BE2C (cell line): Measurements from ENCODE around the gene REPIN1.
A peak's percentile ranks its signal among the peaks of the same experiment; 100 is the strongest.

Source experiments
- DNase-seq: peaks from one replicate; pipeline ENCODE4 v3.0.0-alpha.2; 2020
- H3K27me3 ChIP-seq: fragments of 250-450 bp; sonication (Bioruptor Pico); 2 replicates; pipeline ENCODE4 v1.5.1; 2020; ENCODE audit warnings: mild to moderate bottlenecking
- H3K36me3 ChIP-seq: fragments of 250-450 bp; sonication (Bioruptor Pico); 2 replicates; pipeline ENCODE4 v1.5.1; 2020; ENCODE audit warnings: mild to moderate bottlenecking
- H3K4me1 ChIP-seq: fragments of 250-450 bp; sonication (Bioruptor Pico); 2 replicates; pipeline ENCODE4 v1.5.1; 2020
- H3K4me3 ChIP-seq: 2 replicates; pipeline ENCODE4 v1.5.1; 2011; ENCODE audit warnings: low read depth, low read length
- H3K9me3 ChIP-seq: fragments of 250-450 bp; sonication (Bioruptor Pico); 2 replicates; pipeline ENCODE4 v1.5.1; 2020
- TF ChIP-seq, protein P1 (sequence below): IDR thresholded peaks from 2 replicates; pipeline ENCODE4 v1.5.1; 2012; ENCODE audit warnings: mild to moderate bottlenecking, low read depth, low read length

The REPIN1 gene

DNA sequence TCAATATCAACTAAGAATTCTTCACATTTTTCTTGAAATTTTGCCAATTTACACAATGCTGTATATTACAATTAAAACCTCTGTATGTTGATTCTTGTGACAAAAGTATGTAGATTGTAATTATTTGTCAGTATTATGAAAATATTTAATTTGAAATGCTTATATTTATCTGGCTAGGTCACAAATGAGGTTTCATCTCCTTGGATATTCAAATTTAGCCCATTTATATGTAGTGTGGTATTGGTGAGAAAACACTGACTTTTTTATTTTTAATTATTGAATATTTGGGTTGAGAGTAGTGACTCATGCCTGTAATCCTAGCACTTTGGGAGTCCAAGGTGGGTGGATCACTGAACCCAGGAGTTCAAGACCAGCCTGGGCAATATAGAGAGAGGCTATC, 24.3 kb upstream of the REPIN1 start:
- DNase-seq = no peak
- H3K4me3 ChIP-seq = no peak overlapping the region
- no peaks in the 10 kb centered on the region for H3K9me3 ChIP-seq
- no peaks in the 10 kb centered on the region for H3K36me3 ChIP-seq
- TF ChIP-seq, protein P1, sequence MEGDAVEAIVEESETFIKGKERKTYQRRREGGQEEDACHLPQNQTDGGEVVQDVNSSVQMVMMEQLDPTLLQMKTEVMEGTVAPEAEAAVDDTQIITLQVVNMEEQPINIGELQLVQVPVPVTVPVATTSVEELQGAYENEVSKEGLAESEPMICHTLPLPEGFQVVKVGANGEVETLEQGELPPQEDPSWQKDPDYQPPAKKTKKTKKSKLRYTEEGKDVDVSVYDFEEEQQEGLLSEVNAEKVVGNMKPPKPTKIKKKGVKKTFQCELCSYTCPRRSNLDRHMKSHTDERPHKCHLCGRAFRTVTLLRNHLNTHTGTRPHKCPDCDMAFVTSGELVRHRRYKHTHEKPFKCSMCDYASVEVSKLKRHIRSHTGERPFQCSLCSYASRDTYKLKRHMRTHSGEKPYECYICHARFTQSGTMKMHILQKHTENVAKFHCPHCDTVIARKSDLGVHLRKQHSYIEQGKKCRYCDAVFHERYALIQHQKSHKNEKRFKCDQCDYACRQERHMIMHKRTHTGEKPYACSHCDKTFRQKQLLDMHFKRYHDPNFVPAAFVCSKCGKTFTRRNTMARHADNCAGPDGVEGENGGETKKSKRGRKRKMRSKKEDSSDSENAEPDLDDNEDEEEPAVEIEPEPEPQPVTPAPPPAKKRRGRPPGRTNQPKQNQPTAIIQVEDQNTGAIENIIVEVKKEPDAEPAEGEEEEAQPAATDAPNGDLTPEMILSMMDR = no peak
- H3K4me1 ChIP-seq = no peaks in the 10 kb centered on the region
- peaks cover 32% of the 10 kb centered on the region for H3K27me3 ChIP-seq

DNA sequence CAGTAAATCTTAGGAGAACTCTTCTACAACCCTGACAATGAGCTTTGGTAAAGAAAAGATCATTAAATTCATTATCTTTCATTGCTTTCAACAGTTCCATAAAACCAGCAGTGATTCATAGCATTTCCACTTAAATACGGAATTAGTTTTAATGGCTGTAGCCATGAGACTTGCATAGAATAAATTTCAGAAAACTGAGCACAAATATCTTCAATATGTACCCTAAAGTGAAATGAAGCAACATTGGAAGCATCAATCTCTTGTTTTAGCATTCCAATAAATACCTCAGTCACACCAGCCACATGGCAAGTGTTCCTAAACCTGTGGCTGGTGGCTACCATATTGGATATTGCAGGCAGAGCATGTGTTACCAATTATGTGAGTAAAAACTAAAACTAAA, 23.6 kb upstream of the REPIN1 start:
- Histone ChIP-seq H3K36me3 (no peaks in the 10 kb centered on the region), H3K4me1 (no peaks in the 10 kb centered on the region), H3K9me3 (no peaks in the 10 kb centered on the region), H3K27me3 (peaks cover 32% of the 10 kb centered on the region), H3K4me3 (no peak overlapping the region)
- TF ChIP-seq, protein P1 = no peak
- no peak for DNase-seq

DNA sequence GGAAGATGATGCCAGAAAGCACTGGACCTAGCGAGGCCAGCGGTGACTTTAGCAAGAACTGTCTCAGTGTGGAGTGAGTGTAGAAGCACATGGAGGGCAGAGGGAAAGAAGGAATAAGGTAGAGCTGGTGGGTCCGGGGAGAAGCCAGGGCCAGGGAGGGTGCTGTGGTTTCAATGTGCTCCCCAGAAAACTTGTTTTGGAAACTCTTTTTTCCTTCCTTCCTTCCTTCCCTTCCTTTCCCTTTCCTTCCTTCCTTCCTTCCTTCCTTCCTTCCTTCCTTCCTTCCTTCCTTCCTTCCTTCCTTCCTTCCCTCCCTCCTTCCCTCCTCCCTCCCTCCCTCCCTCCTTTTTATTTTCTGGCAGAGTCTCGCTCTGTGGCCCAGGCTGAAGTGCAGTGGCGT, 21.7 kb upstream of the REPIN1 start:
- H3K4me3 ChIP-seq = no peak overlapping the region
- peaks cover 22% of the 10 kb centered on the region for H3K27me3 ChIP-seq
- no peaks in the 10 kb centered on the region for H3K4me1 ChIP-seq
- TF ChIP-seq, protein P1 = no peak
- H3K36me3 ChIP-seq = no peaks in the 10 kb centered on the region
- DNase-seq = no peak
- no peaks in the 10 kb centered on the region for H3K9me3 ChIP-seq

DNA sequence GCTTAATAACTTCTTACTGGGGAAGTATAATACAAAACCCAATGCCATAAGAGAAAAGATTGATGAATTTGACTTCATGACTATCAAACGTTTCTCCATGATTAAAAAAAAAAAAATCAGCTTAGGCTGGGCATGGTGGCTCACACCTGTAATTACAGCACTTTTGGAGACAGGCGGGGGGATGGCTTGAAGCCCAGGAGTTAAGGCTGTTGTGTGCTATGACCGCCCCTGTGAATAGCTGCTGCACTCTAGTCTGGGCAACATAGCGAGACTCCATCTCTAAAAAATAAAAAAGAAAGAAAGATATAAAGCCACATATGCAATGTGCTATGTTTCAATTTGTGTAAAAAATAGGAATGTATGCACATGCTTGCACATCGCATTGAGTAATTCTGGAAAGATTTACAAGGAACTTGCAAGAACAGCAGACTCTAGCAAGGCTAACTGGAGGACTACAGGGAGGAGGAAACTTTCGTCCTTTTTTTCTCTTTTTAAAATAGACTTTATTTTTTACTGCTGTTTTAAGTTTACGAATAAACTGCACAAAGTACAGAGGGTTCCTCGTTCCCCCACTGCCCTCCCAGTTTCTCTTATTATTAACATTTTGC, 16.9 kb upstream of the REPIN1 start:
- Histone ChIP-seq H3K4me3 (no peak overlapping the region), H3K4me1 (peaks cover 2% of the 10 kb centered on the region), H3K36me3 (no peaks in the 10 kb centered on the region), H3K27me3 (peaks cover 8% of the 10 kb centered on the region; the same call in 1 of the 2 replicates), H3K9me3 (no peaks in the 10 kb centered on the region)
- TF ChIP-seq, protein P1 = no peak
- no peak for DNase-seq

DNA sequence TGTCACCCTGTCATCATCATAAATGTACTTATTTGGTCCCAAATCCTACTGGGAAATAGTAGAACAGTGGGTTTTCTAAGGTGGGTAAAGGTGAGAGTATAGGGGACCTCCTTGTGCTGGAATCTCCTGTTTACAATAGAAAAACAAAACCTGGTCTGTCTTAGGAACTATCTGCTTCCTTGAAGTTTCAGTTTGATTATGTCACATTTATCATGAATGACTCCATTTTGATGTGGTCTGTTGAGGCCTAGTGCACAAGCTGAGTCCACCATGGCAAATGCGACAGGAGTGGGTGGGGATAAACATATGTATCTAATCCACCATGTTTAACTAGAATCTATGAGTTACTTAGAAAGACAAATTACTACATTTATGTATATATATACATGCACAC, 13.0 kb upstream of the REPIN1 start:
- TF ChIP-seq, protein P1 = no peak
- no peaks in the 10 kb centered on the region for H3K36me3 ChIP-seq

DNA sequence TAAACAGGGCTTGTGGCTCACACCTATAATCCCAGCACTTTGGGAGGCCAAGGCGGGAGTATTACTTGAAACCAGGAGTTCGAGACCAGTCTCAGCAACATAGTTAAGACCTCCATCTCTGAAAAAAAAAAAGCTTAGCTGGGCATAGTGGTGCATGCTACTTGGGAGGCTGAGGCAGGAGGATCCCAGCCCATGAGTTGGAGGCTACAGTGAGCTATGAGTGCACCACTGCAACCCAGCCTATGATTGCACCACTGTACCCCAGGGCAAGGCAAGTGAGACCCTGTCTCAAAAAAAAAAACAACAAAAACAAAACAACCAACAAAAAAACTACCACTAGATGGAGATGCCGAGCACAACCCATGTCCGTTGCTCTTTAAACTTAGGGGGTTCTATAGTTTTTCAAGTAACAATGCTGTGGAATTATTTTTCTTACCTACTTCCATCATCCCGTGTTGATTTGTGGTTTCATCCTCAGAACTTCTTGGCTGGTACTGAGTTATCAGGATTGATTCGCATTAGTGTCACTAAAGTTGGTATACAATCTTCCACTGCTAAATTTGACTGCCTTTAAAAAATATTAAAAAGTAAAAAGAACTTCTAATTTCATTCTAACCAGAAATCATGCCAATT, 12.2 kb upstream of the REPIN1 start:
- H3K4me3 ChIP-seq = no peak overlapping the region
- H3K9me3 ChIP-seq = no peaks in the 10 kb centered on the region
- H3K36me3 ChIP-seq = no peaks in the 10 kb centered on the region
- TF ChIP-seq, protein P1 = peak; percentile 84
- DNase-seq = no peak
- peaks cover 8% of the 10 kb centered on the region; the same call in 1 of the 2 replicates for H3K27me3 ChIP-seq
- H3K4me1 ChIP-seq = peaks cover 4% of the 10 kb centered on the region

More for the DNA sequence above, 13.0 kb upstream of the REPIN1 start:
- H3K4me3 ChIP-seq = no peak overlapping the region
- H3K27me3 ChIP-seq = peaks cover 8% of the 10 kb centered on the region; the same call in 1 of the 2 replicates
- no peaks in the 10 kb centered on the region for H3K9me3 ChIP-seq
- no peak for DNase-seq
- peaks cover 4% of the 10 kb centered on the region for H3K4me1 ChIP-seq
